ENCODE data around the gene ZXDC. TPM values are rescaled to one million over a fixed set of nuclear protein-coding genes. Genes with fewer than 3 reads are reported as not detected.

The ZXDC gene
- total RNA-seq, 1 experiment from 2014 or later = 28.3 TPM

- no peak overlapping the region for H3K4me3 Mint-ChIP-seq
- H3K4me1 Mint-ChIP-seq = no peaks in the 10 kb centered on the region
- Histone ChIP-seq H3T11ph (ENCODE audit: low read length) (no peak overlapping the region), H3K18ac (ENCODE audit: insufficient read length, low read depth, low read length) (no peak overlapping the region), H3K79me1 (ENCODE audit: insufficient read depth, low read depth, low read length, poor library complexity, severe bottlenecking) (peaks cover 10% of the 10 kb centered on the region), H2AK5ac (ENCODE audit: insufficient read length, low read length) (no peak overlapping the region), H4K8ac (replicated peaks; ENCODE audit: insufficient read length, low read depth, low read length) (no peak overlapping the region), H3K56ac (ENCODE audit: insufficient read length, low read depth, low read length) (no peak overlapping the region), H2BK12ac (ENCODE audit: insufficient read length, low read depth, low read length) (no peak overlapping the region), H4K5ac (ENCODE audit: insufficient read length, low read depth, low read length) (no peak overlapping the region), H3K14ac (ENCODE audit: insufficient read depth, low read length) (no peak overlapping the region), H3K27ac (ENCODE audit: insufficient read length, low read depth, low read length) (no peak overlapping the region), H3K23ac (ENCODE audit: insufficient read length, low read depth, low read length) (no peak overlapping the region), H2BK15ac (ENCODE audit: low read depth, low read length) (no peak overlapping the region), H3K79me2 (ENCODE audit: insufficient read depth, low read length) (no peaks in the 10 kb centered on the region; the same call in 1 of the 2 replicates), H2AFZ (ENCODE audit: low read length) (no peak overlapping the region), H2BK120ac (ENCODE audit: low read depth, low read length, poor library complexity, severe bottlenecking) (no peak overlapping the region), H2BK5ac (ENCODE audit: insufficient read length, low read length) (no peak overlapping the region), H3K9ac (ENCODE audit: extremely low read depth, insufficient read length, low read length) (no peak overlapping the region), H3K9me3 (ENCODE audit: control insufficient read depth, low read depth, low read length) (no peaks in the 10 kb centered on the region), H3K27me3 (ENCODE audit: insufficient read depth, low read length) (no peaks in the 10 kb centered on the region), H3K4me2 (ENCODE audit: insufficient read depth, insufficient read length, low read length) (no peak overlapping the region), H4K91ac (ENCODE audit: insufficient read length, low read depth, low read length) (no peak overlapping the region), H2BK20ac (ENCODE audit: low read depth, low read length, poor library complexity, severe bottlenecking) (no peak overlapping the region), H4K20me1 (ENCODE audit: control insufficient read depth, insufficient read depth, insufficient read length) (no peaks in the 10 kb centered on the region), H3K4ac (ENCODE audit: low read depth, low read length) (no peak overlapping the region), H3K4me1 (ENCODE audit: insufficient read depth, low read length) (no peaks in the 10 kb centered on the region), H3K23me2 (ENCODE audit: insufficient read length, low read depth, low read length, poor library complexity, severe bottlenecking) (no peaks in the 10 kb centered on the region)
- DNase-seq = no peak
- H3K27me3 Mint-ChIP-seq (ENCODE audit: low read depth) = no peaks in the 10 kb centered on the region
- no peaks in the 10 kb centered on the region; a peak in 1 of 5 replicates for H3K9me3 Mint-ChIP-seq
- H3K36me3 Mint-ChIP-seq (ENCODE audit: insufficient read depth in 1 of 3, low read depth in 3 of 3) = peaks cover 57 to 93% (median 77%) of the 10 kb centered on the region in 3 experiments; a peak in 6 of 7 replicates
- no peak for TF ChIP-seq CTCF (conservative IDR thresholded peaks at IDR 0.05)
- H3K27ac Mint-ChIP-seq = no peak overlapping the region
- WGBS (ENCODE audit: extremely low coverage, insufficient read length, low lambda C conversion rate) = no CpG with 5 or more reads among the region's 16 CpGs
Observed at GRCh38 chr3:126465928-126466544, 9.7 kb downstream of the ZXDC start.
